C4-2B (cell line): ENCODE measurements around the gene NPAS3.

Source experiments
- H3K27ac ChIP-seq: fragments of 450-650 bp; 2 replicates; pipeline ENCODE4 v1.5.1; 2017
- CTCF ChIP-seq: fragments of 450-650 bp; conservative IDR thresholded peaks from 2 replicates; pipeline ENCODE4 v1.5.1; 2017; ENCODE audit warnings: mild to moderate bottlenecking
- ZFX ChIP-seq: fragments of 450-650 bp; IDR thresholded peaks from 2 replicates; pipeline ENCODE4 v1.6.1; 2017

The NPAS3 gene

GRCh38 chr14:32908196-32909084 lies 30.2 kb upstream of the NPAS3 start:
- TF ChIP-seq ZFX, result no peak
- no peak for TF ChIP-seq CTCF
- no peak overlapping the region for H3K27ac ChIP-seq

GRCh38 chr14:32913725-32914124 lies 25.0 kb upstream of the NPAS3 start:
- no peak for TF ChIP-seq CTCF
- no peak for TF ChIP-seq ZFX
- no peak overlapping the region for H3K27ac ChIP-seq

- TF ChIP-seq ZFX (no peak), CTCF (no peak)
- no peak overlapping the region for H3K27ac ChIP-seq
Measured at GRCh38 chr14:32914391-32914790, 24.3 kb upstream of the NPAS3 start.

- TF ChIP-seq CTCF (no peak), ZFX (no peak)
Measured at GRCh38 chr14:32920696-32921276, 17.9 kb upstream of the NPAS3 start.

GRCh38 chr14:32925439-32925838 lies 13.2 kb upstream of the NPAS3 start:
- TF ChIP-seq ZFX, result no peak
- no peak for TF ChIP-seq CTCF
- no peak overlapping the region for H3K27ac ChIP-seq

More at GRCh38 chr14:32920696-32921276, 17.9 kb upstream of the NPAS3 start:
- H3K27ac ChIP-seq, result no peak overlapping the region

GRCh38 chr14:32932302-32932913 lies 6.3 kb upstream of the NPAS3 start:
- TF ChIP-seq ZFX, result no peak
- TF ChIP-seq CTCF, result no peak
- H3K27ac ChIP-seq, result no peak overlapping the region
